Effector memory CD8-positive, alpha-beta T cell (primary cell): ENCODE results near the gene CELF4.

Experiments
- ATAC-seq: fragments of 150-1000 bp; cut with Tn5 transposase; replicated peaks from 2 replicates; pipeline ENCODE4 v1.10.0; 2021; ENCODE audit warnings: mild to moderate bottlenecking, moderate library complexity
- DNase-seq, 3 experiments: peaks; one replicate each; pipeline ENCODE4 v3.0.0; 2021
- H3K27ac Mint-ChIP-seq, 2 donors: one replicate each; pipeline ENCODE4 v1.8.0; 2022; ENCODE audit warnings: mild to moderate bottlenecking in 2 of 2, mixed read lengths in 2 of 2, moderate library complexity in 2 of 2
- H3K27me3 Mint-ChIP-seq, 2 donors: one replicate each; pipeline ENCODE4 v1.8.0; 2022; ENCODE audit warnings: mixed read lengths in 2 of 2
- H3K36me3 Mint-ChIP-seq: one replicate; pipeline ENCODE4 v1.8.0; 2022; ENCODE audit warnings: mild to moderate bottlenecking, moderate library complexity, mixed read lengths; ENCODE audit not compliant: insufficient read depth
- H3K4me1 Mint-ChIP-seq, 2 donors: one replicate each; pipeline ENCODE4 v1.8.0; 2022; ENCODE audit warnings: low read depth in 2 of 2, mixed read lengths in 2 of 2
- H3K4me3 Mint-ChIP-seq, 2 donors: one replicate each; pipeline ENCODE4 v1.8.0; 2022; ENCODE audit warnings: mild to moderate bottlenecking in 2 of 2, mixed read lengths in 2 of 2, moderate library complexity in 2 of 2
- H3K9me3 Mint-ChIP-seq, 2 donors: one replicate each; pipeline ENCODE4 v1.8.0; 2022; ENCODE audit warnings: mixed read lengths in 2 of 2

The CELF4 gene

GRCh38 chr18:37435996-37436395, 129.6 kb downstream of the CELF4 start:
- Mint-ChIP-seq H3K27ac (no peak overlapping the region), H3K36me3 (no peaks in the 10 kb centered on the region), H3K4me3 (no peak overlapping the region), H3K27me3 (peaks cover 15 to 32% of the 10 kb centered on the region in 2 donors), H3K4me1 (no peaks in the 10 kb centered on the region), H3K9me3 (no peaks in the 10 kb centered on the region)
- ATAC-seq (no peak), DNase-seq (no peak)

- H3K4me1 Mint-ChIP-seq = no peaks in the 10 kb centered on the region
- no peak overlapping the region for H3K27ac Mint-ChIP-seq
- no peaks in the 10 kb centered on the region for H3K9me3 Mint-ChIP-seq
- DNase-seq = no peak
- no peak for ATAC-seq
- H3K4me3 Mint-ChIP-seq = no peak overlapping the region
- no peaks in the 10 kb centered on the region for H3K36me3 Mint-ChIP-seq
- peaks cover 15 to 26% of the 10 kb centered on the region in 2 donors for H3K27me3 Mint-ChIP-seq
Observed at GRCh38 chr18:37435150-37435867, 130.3 kb downstream of the CELF4 start.

GRCh38 chr18:37434161-37434860, 131.3 kb downstream of the CELF4 start:
- no peaks in the 10 kb centered on the region for H3K4me1 Mint-ChIP-seq
- H3K9me3 Mint-ChIP-seq = no peaks in the 10 kb centered on the region
- no peak overlapping the region for H3K4me3 Mint-ChIP-seq
- peaks cover 15 to 21% of the 10 kb centered on the region in 2 donors for H3K27me3 Mint-ChIP-seq
- ATAC-seq (no peak), DNase-seq (no peak)
- no peak overlapping the region for H3K27ac Mint-ChIP-seq
- no peaks in the 10 kb centered on the region for H3K36me3 Mint-ChIP-seq

GRCh38 chr18:37432436-37433195, 133.0 kb downstream of the CELF4 start:
- Mint-ChIP-seq H3K4me3 (no peak overlapping the region), H3K9me3 (no peaks in the 10 kb centered on the region), H3K27me3 (peaks cover 10 to 14% of the 10 kb centered on the region in 2 donors), H3K36me3 (no peaks in the 10 kb centered on the region), H3K4me1 (no peaks in the 10 kb centered on the region), H3K27ac (no peak overlapping the region)
- no peak for DNase-seq
- ATAC-seq = no peak

GRCh38 chr18:37430357-37431076, 135.1 kb downstream of the CELF4 start:
- H3K27ac Mint-ChIP-seq = no peak overlapping the region
- ATAC-seq (no peak), DNase-seq (no peak)
- no peaks in the 10 kb centered on the region for H3K36me3 Mint-ChIP-seq
- no peaks in the 10 kb centered on the region for H3K4me1 Mint-ChIP-seq
- no peaks in the 10 kb centered on the region for H3K9me3 Mint-ChIP-seq
- H3K27me3 Mint-ChIP-seq = peaks cover 0 to 6% of the 10 kb centered on the region in 2 donors
- H3K4me3 Mint-ChIP-seq = no peak overlapping the region

GRCh38 chr18:37429791-37430190, 135.8 kb downstream of the CELF4 start:
- Mint-ChIP-seq H3K4me1 (no peaks in the 10 kb centered on the region), H3K27me3 (no peaks in the 10 kb centered on the region), H3K4me3 (no peak overlapping the region), H3K27ac (no peak overlapping the region), H3K36me3 (no peaks in the 10 kb centered on the region), H3K9me3 (no peaks in the 10 kb centered on the region)
- no peak for ATAC-seq
- no peak for DNase-seq

- no peaks in the 10 kb centered on the region for H3K4me1 Mint-ChIP-seq
- ATAC-seq = no peak
- H3K36me3 Mint-ChIP-seq = no peaks in the 10 kb centered on the region
- H3K27me3 Mint-ChIP-seq = no peaks in the 10 kb centered on the region
- no peak overlapping the region for H3K27ac Mint-ChIP-seq
- H3K9me3 Mint-ChIP-seq = no peaks in the 10 kb centered on the region
- H3K4me3 Mint-ChIP-seq = no peak overlapping the region
- DNase-seq = no peak
Observed at GRCh38 chr18:37428288-37428974, 137.2 kb downstream of the CELF4 start.

GRCh38 chr18:37426586-37426985, 139.0 kb downstream of the CELF4 start:
- H3K27ac Mint-ChIP-seq = no peak overlapping the region
- no peaks in the 10 kb centered on the region for H3K9me3 Mint-ChIP-seq
- no peak for ATAC-seq
- H3K27me3 Mint-ChIP-seq = peaks cover 0 to under 1% of the 10 kb centered on the region in 2 donors
- no peak for DNase-seq
- peaks cover 3% of the 10 kb centered on the region for H3K36me3 Mint-ChIP-seq
- no peaks in the 10 kb centered on the region for H3K4me1 Mint-ChIP-seq
- no peak overlapping the region for H3K4me3 Mint-ChIP-seq

- Mint-ChIP-seq H3K27me3 (peaks cover 4 to 14% of the 10 kb centered on the region in 2 donors), H3K9me3 (no peaks in the 10 kb centered on the region), H3K36me3 (peaks cover 3% of the 10 kb centered on the region), H3K27ac (no peak overlapping the region), H3K4me1 (no peaks in the 10 kb centered on the region), H3K4me3 (no peak overlapping the region)
- DNase-seq (no peak), ATAC-seq (no peak)
Observed at GRCh38 chr18:37425222-37425621, 140.4 kb downstream of the CELF4 start.

GRCh38 chr18:37424507-37424906, 141.1 kb downstream of the CELF4 start:
- Mint-ChIP-seq H3K36me3 (peaks cover 3% of the 10 kb centered on the region), H3K27me3 (peaks cover 4 to 18% of the 10 kb centered on the region in 2 donors), H3K27ac (no peak overlapping the region), H3K4me1 (no peaks in the 10 kb centered on the region), H3K4me3 (no peak overlapping the region), H3K9me3 (no peaks in the 10 kb centered on the region)
- DNase-seq = no peak
- ATAC-seq = no peak

GRCh38 chr18:37422596-37422995, 143.0 kb downstream of the CELF4 start:
- H3K27ac Mint-ChIP-seq = no peak overlapping the region
- H3K27me3 Mint-ChIP-seq = peaks cover 9 to 26% of the 10 kb centered on the region in 2 donors
- DNase-seq (no peak), ATAC-seq (no peak)
- no peaks in the 10 kb centered on the region for H3K4me1 Mint-ChIP-seq
- H3K36me3 Mint-ChIP-seq = peaks cover 3% of the 10 kb centered on the region
- no peak overlapping the region for H3K4me3 Mint-ChIP-seq
- no peaks in the 10 kb centered on the region for H3K9me3 Mint-ChIP-seq

GRCh38 chr18:37422116-37422515, 143.5 kb downstream of the CELF4 start:
- H3K9me3 Mint-ChIP-seq = no peaks in the 10 kb centered on the region
- no peak overlapping the region for H3K27ac Mint-ChIP-seq
- H3K27me3 Mint-ChIP-seq = peaks cover 13 to 26% of the 10 kb centered on the region in 2 donors
- H3K4me3 Mint-ChIP-seq = no peak overlapping the region
- H3K4me1 Mint-ChIP-seq = no peaks in the 10 kb centered on the region
- DNase-seq = no peak
- H3K36me3 Mint-ChIP-seq = peaks cover 3% of the 10 kb centered on the region
- ATAC-seq = no peak
